GM12878 (cell line): ENCODE results near the gene MAP2K4. TPM values are rescaled to one million over a fixed set of nuclear protein-coding genes. Genes with fewer than 3 reads are reported as not detected.
A peak's percentile ranks its signal among the peaks of the same experiment; 100 is the strongest.

Source experiments
- ATAC-seq: fragments of 200-7000 bp; cut with Tn5 transposase; 3 replicates; pipeline ENCODE4 v1.9.1; 2020; ENCODE audit warnings: mild to moderate bottlenecking, moderate library complexity
- BruUV-seq: library from RNA; stranded (reverse); fragments of 400-500 nt; replicated peaks from 2 replicates; lab custom pipeline; 2021; lab: Mats Ljungman, UMichigan
- CTCF ChIA-PET: fragments of 300-600 bp; sonication (Branson Sonifier 250); formaldehyde crosslinking; extraction: SDS; loops from one replicate; lab custom pipeline; 2021; ENCODE audit warnings: inconsistent platforms; lab: Yijun Ruan, JAX
- POLR2A ChIA-PET: fragments of 350-600 bp; formaldehyde crosslinking; extraction: SDS; loops from one replicate; lab custom pipeline; 2021; ENCODE audit warnings: inconsistent platforms; lab: Charles Lee
- RAD21 ChIA-PET: fragments of 300-600 bp; sonication (Branson Sonifier 250); formaldehyde crosslinking; loops from one replicate; lab custom pipeline; 2023; ENCODE audit warnings: antibody characterized with exemption; ENCODE audit not compliant: unreplicated experiment; lab: Charles Lee
- SMC1A ChIA-PET: fragments of 300-600 bp; sonication (Branson Sonifier 250); formaldehyde crosslinking; loops from one replicate; lab custom pipeline; 2023; ENCODE audit not compliant: unreplicated experiment, uncharacterized antibody; lab: Charles Lee
- DNase-seq: peaks from one replicate; pipeline ENCODE4 v3.0.0-alpha.2; 2011; ENCODE audit warnings: low read depth, low spot score
- FAIRE-seq: peaks from 3 replicates; lab custom pipeline; 2011; peaks lifted over from hg19 to GRCh38; lab: Jason Lieb, UNC
- H2AFZ ChIP-seq: 2 replicates; pipeline ENCODE4 v1.6.0; 2011; ENCODE audit warnings: low read depth, low read length, control low read depth; ENCODE audit not compliant: control insufficient read depth
- H3K27ac ChIP-seq: 2 replicates; pipeline ENCODE4 v1.5.1; 2011; ENCODE audit warnings: control low read depth; ENCODE audit not compliant: control insufficient read depth, insufficient read depth
- H3K27me3 ChIP-seq, 2 experiments: replicated peaks in 1 of 2; 2 replicates each; pipeline versions ENCODE4 v1.6.0 to v1.6.1; 2011; ENCODE audit warnings: low read length in 1 of 2; ENCODE audit not compliant: control insufficient read depth in 2 of 2, insufficient read depth in 2 of 2
- H3K36me3 ChIP-seq, 2 experiments: 2 replicates each; pipeline ENCODE4 v1.5.1; 2011; ENCODE audit warnings: low read length in 1 of 2; ENCODE audit not compliant: control insufficient read depth in 2 of 2, insufficient read depth in 2 of 2
- H3K4me1 ChIP-seq: 2 replicates; pipeline ENCODE4 v1.6.1; 2011; ENCODE audit warnings: mild to moderate bottlenecking, low read length, moderate library complexity, mixed read lengths; ENCODE audit not compliant: control insufficient read depth, insufficient read depth
- H3K4me2 ChIP-seq: 2 replicates; pipeline ENCODE4 v1.6.0; 2011; ENCODE audit warnings: control low read depth; ENCODE audit not compliant: control insufficient read depth, insufficient read depth
- H3K4me3 ChIP-seq: fragments of 200-600 bp; sonication (generic); 2 replicates; pipeline ENCODE4 v1.5.1; 2016
- H3K79me2 ChIP-seq: 2 replicates; pipeline ENCODE4 v1.6.0; 2011; ENCODE audit warnings: low read length; ENCODE audit not compliant: control insufficient read depth, insufficient read depth
- H3K9ac ChIP-seq: 2 replicates; pipeline ENCODE4 v1.8.0; 2011; ENCODE audit warnings: low read length, control low read depth, mixed read lengths; ENCODE audit not compliant: control insufficient read depth, insufficient read depth
- H3K9me3 ChIP-seq: replicated peaks from 3 replicates; pipeline ENCODE4 v1.5.1; 2011; ENCODE audit warnings: mild to moderate bottlenecking, low read length; ENCODE audit not compliant: control insufficient read depth, insufficient read depth
- H4K20me1 ChIP-seq: 2 replicates; pipeline ENCODE4 v1.6.0; 2011; ENCODE audit not compliant: control insufficient read depth, insufficient read depth
- CHD1 ChIP-seq: IDR thresholded peaks from 2 replicates; pipeline ENCODE4 v1.6.1; 2012; ENCODE audit warnings: low read depth, low read length, improper control_type of control experiment
- ETV6 ChIP-seq, 2 experiments: fragments of 450-650 bp in 1 of 2; IDR thresholded peaks in 1 of 2; conservative IDR thresholded peaks in 1 of 2; 2 replicates each; pipeline ENCODE4 v1.6.1; 2014; ENCODE audit warnings: antibody characterized with exemption in 1 of 2, borderline replicate concordance in 1 of 2, low read depth in 1 of 2, mild to moderate bottlenecking in 1 of 2, moderate library complexity in 1 of 2
- IRF4 ChIP-seq: IDR thresholded peaks from 2 replicates; pipeline ENCODE4 v1.6.1; 2011; ENCODE audit warnings: low read depth, low read length
- MEF2A ChIP-seq: IDR thresholded peaks from 2 replicates; pipeline ENCODE4 v1.6.1; 2011; ENCODE audit warnings: low read depth, mild to moderate bottlenecking, low read length, moderate library complexity; ENCODE audit not compliant: insufficient read depth
- MTA3 ChIP-seq: IDR thresholded peaks from 2 replicates; pipeline ENCODE4 v1.6.1; 2012; ENCODE audit warnings: low read length, inconsistent platforms, borderline replicate concordance
- NFIC ChIP-seq: IDR thresholded peaks from 2 replicates; pipeline ENCODE4 v1.6.1; 2012; ENCODE audit warnings: low read depth, mild to moderate bottlenecking, inconsistent platforms, low read length, moderate library complexity
- PBX3 ChIP-seq: IDR thresholded peaks from 2 replicates; pipeline ENCODE4 v1.6.1; 2011; ENCODE audit warnings: mild to moderate bottlenecking, low read depth, low read length, moderate library complexity; ENCODE audit not compliant: insufficient replicate concordance
- POLR2A ChIP-seq: IDR thresholded peaks from 2 replicates; pipeline ENCODE4 v1.6.1; 2011; ENCODE audit warnings: low read depth, mild to moderate bottlenecking, low read length
- RB1 ChIP-seq: fragments of 450-650 bp; formaldehyde crosslinking; IDR thresholded peaks from 2 replicates; pipeline ENCODE4 v1.6.1; 2017; ENCODE audit warnings: mild to moderate bottlenecking, borderline replicate concordance
- RBBP5 ChIP-seq: fragments of 200-600 bp; sonication (generic); conservative IDR thresholded peaks from 2 replicates; pipeline ENCODE4 v1.6.1; 2016
- SMC3 ChIP-seq: IDR thresholded peaks from 2 replicates; pipeline ENCODE4 v1.6.1; 2011; ENCODE audit warnings: low read length, improper control_type of control experiment, borderline replicate concordance
- USF1 ChIP-seq: IDR thresholded peaks from 2 replicates; pipeline ENCODE4 v1.6.1; 2011; ENCODE audit warnings: borderline replicate concordance, low read depth, mild to moderate bottlenecking, moderate library complexity, mixed read lengths, low read length; ENCODE audit not compliant: insufficient read depth; ENCODE audit errors: extremely low read length
- WRNIP1 ChIP-seq: IDR thresholded peaks from 2 replicates; pipeline ENCODE4 v1.6.1; 2011; ENCODE audit warnings: low read depth, low read length, improper control_type of control experiment, borderline replicate concordance
- YY1 ChIP-seq: IDR thresholded peaks from 2 replicates; pipeline ENCODE4 v1.6.1; 2011; ENCODE audit warnings: low read depth, mild to moderate bottlenecking, low read length
- ZNF24 ChIP-seq: fragments of 450-650 bp; IDR thresholded peaks from 2 replicates; pipeline ENCODE4 v1.6.1; 2017; ENCODE audit warnings: antibody characterized with exemption, mild to moderate bottlenecking
- WGBS: methylation state at CpG from one replicate; pipeline ENCODE4 v1.1.6; 2016; ENCODE audit warnings: low lambda C conversion rate; ENCODE audit not compliant: insufficient replicate concordance, insufficient coverage; ENCODE audit errors: missing lambda C conversion rate; 5-methylcytosine and 5-hydroxymethylcytosine counted together
- in situ Hi-C: fragments of 300-500 bp; cut with MboI; formaldehyde crosslinking; loops from 9 replicates; pipeline ENCODE4 v1.14.3; 2018; ENCODE audit warnings: mixed read lengths
- intact Hi-C: fragments of 100-400 bp; cut with micrococcal nuclease; formaldehyde crosslinking; loops from one replicate; pipeline ENCODE4 v1.14.2; 2022; ENCODE audit not compliant: unreplicated experiment
- polyA plus RNA-seq, 11 experiments: library from polyadenylated mRNA; depleted of rRNA in 4 of 11; unstranded in 6 of 11; stranded (reverse) in 5 of 11; fragments of >200 nt; fragmentation: Nextera tagmentation in 4 of 11; fragmentation: Illumina TruSeq in 1 of 11; extraction: Ambion mirVana in 4 of 11; extraction: Trizol in 1 of 11; gene quantifications; 1 replicate in 1 of 11; 2 replicates in 10 of 11; pipeline versions ENCODE4 v1.2.1 to v1.2.3, GENCODE V29; 2011 to 2016; ENCODE audit warnings: inconsistent platforms in 2 of 11, missing spikeins in 2 of 11, low read depth in 1 of 11
- total RNA-seq, 4 experiments: library from RNA; depleted of rRNA in 3 of 4; stranded (reverse); fragments of >200 nt in 3 of 4; fragmentation: Illumina TruSeq in 1 of 4; extraction: Trizol in 1 of 4; gene quantifications; 2 replicates each; pipeline versions ENCODE4 v1.2.1 to v1.2.3, GENCODE V29; 2013 to 2021
- TF ChIP-seq, protein P1 (sequence below): fragments of 450-650 bp; formaldehyde crosslinking; IDR thresholded peaks from 2 replicates; pipeline ENCODE4 v1.4.0; 2020; ENCODE audit warnings: mild to moderate bottlenecking, moderate library complexity
- TF ChIP-seq, protein P2 (sequence below): fragments of 450-650 bp; IDR thresholded peaks from 2 replicates; pipeline ENCODE4 v1.6.1; 2017; ENCODE audit warnings: borderline replicate concordance

Gene MAP2K4
- total and polyA plus RNA-seq, 10 of the 15 experiments (the other 5 are each of a cell fraction or from before 2014, with no cell fraction given) = 5.4 to 34.1 (median 25.5) TPM

GRCh38 chr17:12180644-12181261 is 160.1 kb downstream of the MAP2K4 start (continued):
- TF ChIP-seq PBX3 (no peak), YY1 (no peak), MEF2A (no peak), SMC3 (peak; percentile 77; the same call in 1 of the 2 replicates)

DNA sequence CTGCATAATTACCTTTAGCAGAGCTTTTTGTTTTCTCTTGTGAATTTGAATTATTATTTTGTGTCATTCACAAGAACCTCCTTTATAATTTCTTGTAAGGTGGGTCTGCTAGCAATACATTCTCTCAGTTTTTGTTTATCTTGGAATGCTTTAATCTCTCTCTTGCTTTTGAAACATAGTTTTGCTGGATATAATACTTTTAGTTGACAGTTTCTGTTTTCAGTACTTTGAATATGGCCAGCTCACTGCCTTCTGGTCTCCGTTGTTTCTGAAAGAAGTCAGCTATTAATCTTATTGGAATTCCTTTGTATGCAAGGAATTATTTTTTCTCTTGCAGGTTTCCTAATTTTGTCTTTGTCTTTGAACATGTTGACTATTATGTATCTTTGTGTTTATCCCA is 167.0 kb downstream of the MAP2K4 start:
- in situ Hi-C loops (no loop called here), intact Hi-C loops (no loop called here)
- WGBS = 0% methylated on average over 1 of the region's 1 CpG
- BruUV-seq = no TSS peak
- Histone ChIP-seq H3K9ac (no peak overlapping the region), H3K4me1 (no peaks in the 10 kb centered on the region), H3K27me3 (no peaks in the 10 kb centered on the region), H4K20me1 (no peaks in the 10 kb centered on the region), H2AFZ (no peak overlapping the region), H3K4me2 (no peak overlapping the region), H3K27ac (no peak overlapping the region), H3K79me2 (no peaks in the 10 kb centered on the region), H3K36me3 (no peaks in the 10 kb centered on the region), H3K4me3 (no peak overlapping the region), H3K9me3 (no peaks in the 10 kb centered on the region)
- no peak for FAIRE-seq
- RAD21 ChIA-PET = no interaction called here
- SMC1A ChIA-PET = interaction anchor here (1.1 kb wide), 2 partner anchors 10 to 565 kb away, joined by 3 read pairs; no protein-coding TSS in a partner anchor
- POLR2A ChIA-PET = no interaction called here
- DNase-seq = no peak
- no peak for ATAC-seq
- CTCF ChIA-PET = interaction anchor here (1.0 kb wide), 1 partner anchor 554 kb away, joined by 3 read pairs; no protein-coding TSS in a partner anchor
- TF ChIP-seq, protein P1, sequence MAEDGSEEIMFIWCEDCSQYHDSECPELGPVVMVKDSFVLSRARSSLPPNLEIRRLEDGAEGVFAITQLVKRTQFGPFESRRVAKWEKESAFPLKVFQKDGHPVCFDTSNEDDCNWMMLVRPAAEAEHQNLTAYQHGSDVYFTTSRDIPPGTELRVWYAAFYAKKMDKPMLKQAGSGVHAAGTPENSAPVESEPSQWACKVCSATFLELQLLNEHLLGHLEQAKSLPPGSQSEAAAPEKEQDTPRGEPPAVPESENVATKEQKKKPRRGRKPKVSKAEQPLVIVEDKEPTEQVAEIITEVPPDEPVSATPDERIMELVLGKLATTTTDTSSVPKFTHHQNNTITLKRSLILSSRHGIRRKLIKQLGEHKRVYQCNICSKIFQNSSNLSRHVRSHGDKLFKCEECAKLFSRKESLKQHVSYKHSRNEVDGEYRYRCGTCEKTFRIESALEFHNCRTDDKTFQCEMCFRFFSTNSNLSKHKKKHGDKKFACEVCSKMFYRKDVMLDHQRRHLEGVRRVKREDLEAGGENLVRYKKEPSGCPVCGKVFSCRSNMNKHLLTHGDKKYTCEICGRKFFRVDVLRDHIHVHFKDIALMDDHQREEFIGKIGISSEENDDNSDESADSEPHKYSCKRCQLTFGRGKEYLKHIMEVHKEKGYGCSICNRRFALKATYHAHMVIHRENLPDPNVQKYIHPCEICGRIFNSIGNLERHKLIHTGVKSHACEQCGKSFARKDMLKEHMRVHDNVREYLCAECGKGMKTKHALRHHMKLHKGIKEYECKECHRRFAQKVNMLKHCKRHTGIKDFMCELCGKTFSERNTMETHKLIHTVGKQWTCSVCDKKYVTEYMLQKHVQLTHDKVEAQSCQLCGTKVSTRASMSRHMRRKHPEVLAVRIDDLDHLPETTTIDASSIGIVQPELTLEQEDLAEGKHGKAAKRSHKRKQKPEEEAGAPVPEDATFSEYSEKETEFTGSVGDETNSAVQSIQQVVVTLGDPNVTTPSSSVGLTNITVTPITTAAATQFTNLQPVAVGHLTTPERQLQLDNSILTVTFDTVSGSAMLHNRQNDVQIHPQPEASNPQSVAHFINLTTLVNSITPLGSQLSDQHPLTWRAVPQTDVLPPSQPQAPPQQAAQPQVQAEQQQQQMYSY (CRISPR knock-in tag) = no peak
- no peak for TF ChIP-seq POLR2A
- TF ChIP-seq, protein P2, sequence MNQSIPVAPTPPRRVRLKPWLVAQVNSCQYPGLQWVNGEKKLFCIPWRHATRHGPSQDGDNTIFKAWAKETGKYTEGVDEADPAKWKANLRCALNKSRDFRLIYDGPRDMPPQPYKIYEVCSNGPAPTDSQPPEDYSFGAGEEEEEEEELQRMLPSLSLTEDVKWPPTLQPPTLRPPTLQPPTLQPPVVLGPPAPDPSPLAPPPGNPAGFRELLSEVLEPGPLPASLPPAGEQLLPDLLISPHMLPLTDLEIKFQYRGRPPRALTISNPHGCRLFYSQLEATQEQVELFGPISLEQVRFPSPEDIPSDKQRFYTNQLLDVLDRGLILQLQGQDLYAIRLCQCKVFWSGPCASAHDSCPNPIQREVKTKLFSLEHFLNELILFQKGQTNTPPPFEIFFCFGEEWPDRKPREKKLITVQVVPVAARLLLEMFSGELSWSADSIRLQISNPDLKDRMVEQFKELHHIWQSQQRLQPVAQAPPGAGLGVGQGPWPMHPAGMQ = no peak
- TF ChIP-seq MTA3 = no peak
- TF ChIP-seq NFIC = no peak
- TF ChIP-seq WRNIP1 = no peak
- no peak for TF ChIP-seq ETV6 (conservative IDR thresholded peaks at IDR 0.05 in 1 of 2, IDR thresholded peaks at IDR 0.05 in 1 of 2; ENCODE audit: borderline replicate concordance in 1 of 2, low read depth in 1 of 2)
- TF ChIP-seq CHD1 = no peak
- TF ChIP-seq ZNF24 = no peak
- TF ChIP-seq RB1 = no peak
- TF ChIP-seq IRF4 = no peak
- no peak for TF ChIP-seq USF1
- TF ChIP-seq RBBP5 = no peak
